GM19467 (cell line): ENCODE measurements around the gene PITPNC1.
"Not testable (repeated sequence)": the region's sequence is repeated elsewhere in the genome, so short reads cannot be mapped to it uniquely, and the experiment has no call there.

Experiments used
- ATAC-seq: cut with Tn5 transposase; IDR thresholded peaks from one replicate; pipeline ENCODE4 v1.9.1; 2021; ENCODE audit warnings: mild to moderate bottlenecking, moderate library complexity; ENCODE audit not compliant: unreplicated experiment

The PITPNC1 gene

DNA sequence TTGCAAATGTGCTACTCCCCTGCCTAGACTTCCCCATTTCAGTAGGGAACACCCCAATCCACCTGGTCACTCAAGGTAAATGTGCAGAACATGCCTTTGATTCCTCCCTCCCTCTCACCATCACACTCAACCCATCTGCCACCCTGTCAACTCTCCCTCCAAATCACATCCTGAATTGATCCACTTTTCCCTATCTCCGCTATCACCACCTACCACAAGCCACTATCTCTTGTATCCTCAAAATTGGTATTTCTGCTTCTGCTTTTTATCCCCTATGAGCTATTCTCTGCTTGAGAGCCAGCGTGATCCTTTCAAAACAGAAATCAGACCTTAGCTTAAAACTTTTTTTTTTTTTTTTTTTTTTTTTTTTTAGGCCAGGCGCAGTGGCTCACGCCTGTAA is 335.3 kb downstream of the PITPNC1 start:
- no peak for ATAC-seq

DNA sequence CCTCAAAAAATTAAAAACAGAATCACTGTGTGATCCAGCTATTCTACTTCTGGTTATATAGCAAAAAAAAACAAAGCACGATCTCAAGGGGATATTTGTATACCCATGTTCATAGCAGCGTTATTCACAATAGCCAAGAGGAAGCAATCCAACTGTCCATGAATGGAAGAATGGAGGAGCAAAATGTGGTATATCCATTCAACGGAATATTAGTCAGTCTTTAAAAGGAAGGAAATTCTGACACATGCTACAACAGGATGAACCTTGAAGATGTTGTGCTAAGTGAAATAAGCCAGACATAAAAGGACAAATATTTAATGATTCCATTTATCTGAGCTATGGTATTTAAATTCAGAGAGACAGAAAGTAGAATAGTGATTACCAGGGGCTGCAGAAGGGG is 336.1 kb downstream of the PITPNC1 start:
- no peak for ATAC-seq

DNA sequence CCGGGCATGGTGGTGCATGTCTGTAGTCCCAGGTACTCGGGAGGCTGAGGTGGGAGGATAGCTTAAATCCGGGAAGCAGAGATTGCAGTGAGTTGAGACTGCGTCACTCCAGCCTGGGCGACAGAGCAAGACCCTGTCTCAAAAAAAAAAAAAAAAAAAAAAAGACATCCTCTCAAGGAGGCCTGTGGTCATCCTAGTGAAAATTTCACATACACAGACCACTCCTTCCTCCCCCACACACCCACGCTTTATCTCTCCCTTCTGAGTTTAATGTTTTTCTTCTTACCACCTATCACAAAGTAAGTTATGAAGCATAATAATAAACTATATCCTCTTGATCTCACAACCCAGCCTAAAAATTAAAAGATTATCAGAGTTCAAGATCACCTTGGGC is 339.3 kb downstream of the PITPNC1 start:
- no peak for ATAC-seq

DNA sequence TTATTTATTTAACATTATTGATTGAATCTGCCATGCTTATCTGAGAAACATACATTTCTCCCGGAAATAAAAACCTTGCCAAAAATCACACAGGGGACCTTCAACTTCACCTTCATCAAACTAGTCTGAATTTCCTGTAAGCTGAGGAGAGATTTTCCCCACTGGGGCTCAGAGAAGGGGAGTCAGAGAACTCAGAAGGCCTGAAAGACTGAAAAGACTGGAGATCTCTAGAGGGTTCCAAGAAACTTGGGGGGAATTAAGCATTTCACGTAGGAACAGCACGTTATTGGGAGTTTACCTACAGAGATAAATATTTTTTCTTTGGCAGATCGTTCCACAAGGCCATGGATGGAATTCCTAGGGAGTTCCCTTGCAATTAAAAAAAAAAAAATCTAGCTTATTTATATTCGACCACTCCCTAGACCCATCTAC is 340.1 kb downstream of the PITPNC1 start:
- no peak for ATAC-seq

DNA sequence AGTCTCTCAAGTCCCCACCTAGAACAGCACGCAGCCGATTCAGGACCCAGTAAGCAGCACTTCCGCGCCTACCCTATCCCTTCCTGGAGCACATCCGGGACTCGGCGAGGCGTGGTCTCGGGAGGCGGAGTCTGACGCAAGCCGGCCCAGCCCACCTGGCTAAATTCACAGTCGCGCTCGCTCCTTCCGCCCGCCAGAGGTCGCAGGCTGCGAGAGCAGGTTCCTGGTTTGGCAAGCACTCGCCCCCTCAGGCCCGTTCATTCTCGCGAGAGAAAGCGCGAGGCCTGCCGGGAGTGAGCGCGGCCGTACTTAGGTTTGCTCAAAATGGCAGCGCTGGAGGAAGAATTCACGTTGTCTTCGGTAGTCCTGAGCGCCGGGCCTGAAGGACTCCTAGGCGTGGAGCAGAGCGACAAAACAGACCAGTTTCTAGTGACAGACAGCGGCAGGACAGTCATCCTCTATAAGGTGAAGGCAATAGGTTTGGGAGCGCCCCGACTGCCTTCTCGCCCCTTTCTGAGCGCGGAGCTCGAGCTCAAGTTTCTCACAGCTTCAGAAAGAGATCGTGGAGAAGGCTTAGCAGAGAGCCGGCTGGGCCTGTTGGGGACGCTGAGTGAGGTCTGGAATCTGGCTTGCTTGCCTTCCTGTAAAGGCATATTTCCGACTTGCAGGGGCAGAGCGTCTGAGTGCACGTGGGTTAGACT is 340.7 kb downstream of the PITPNC1 start, which contains the start of gene NOL11:
TSS of gene NOL11 (plus strand) at position 313 of the 701 bp plus-strand sequence. CDS start at position 325, 12 bp downstream.
- ATAC-seq: peak; percentile 95

DNA sequence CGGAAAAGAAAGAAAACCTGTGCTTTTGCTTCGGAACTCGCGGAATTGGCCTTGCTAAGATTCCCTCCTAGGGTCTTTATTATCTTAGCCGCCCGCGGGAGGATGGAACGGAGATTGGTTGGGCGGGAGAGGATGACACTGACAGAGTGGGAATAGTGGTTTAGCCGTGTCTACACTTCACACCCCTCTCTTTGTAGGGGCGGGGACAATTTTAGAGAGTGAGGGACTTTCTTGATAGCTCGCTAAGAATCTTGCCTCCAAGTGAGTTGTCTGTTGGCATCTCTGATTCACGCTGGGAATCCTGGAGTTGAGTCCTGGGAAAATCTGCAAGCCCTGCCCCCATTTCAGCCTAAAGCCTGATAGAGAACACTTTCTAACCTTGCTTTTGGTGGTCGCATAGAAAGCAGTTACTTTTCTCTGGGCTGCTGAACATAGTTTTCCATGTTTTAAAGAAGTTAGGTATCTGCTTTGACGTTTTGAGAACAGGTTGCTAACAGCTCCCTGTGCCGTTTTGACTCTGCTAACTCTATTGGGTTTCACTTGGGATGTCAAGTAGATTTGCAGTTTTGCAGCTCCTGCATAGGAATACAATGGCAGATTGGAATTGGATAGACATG is 341.4 kb downstream of the PITPNC1 start:
- no peak for ATAC-seq

DNA sequence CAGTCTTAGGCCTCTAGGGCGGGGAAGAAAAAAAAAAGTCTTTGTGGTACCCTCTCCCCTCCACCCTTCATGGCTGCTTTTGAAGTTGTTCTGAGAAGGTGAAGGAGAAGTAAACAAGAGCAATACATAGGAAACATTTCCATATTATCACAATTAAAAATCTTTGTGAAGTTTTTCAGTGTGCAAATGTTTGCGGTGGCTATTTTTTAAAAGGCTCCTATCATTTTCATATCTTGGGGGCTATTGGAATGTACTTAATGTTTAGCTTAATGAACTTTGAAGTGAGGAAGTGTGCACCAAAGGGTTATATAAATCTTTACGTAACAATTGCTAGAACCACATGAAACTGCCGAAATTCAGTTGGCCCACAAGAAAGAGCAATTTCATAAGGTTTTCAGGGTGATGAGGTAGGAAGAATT is 348.3 kb downstream of the PITPNC1 start:
- ATAC-seq: no peak

DNA sequence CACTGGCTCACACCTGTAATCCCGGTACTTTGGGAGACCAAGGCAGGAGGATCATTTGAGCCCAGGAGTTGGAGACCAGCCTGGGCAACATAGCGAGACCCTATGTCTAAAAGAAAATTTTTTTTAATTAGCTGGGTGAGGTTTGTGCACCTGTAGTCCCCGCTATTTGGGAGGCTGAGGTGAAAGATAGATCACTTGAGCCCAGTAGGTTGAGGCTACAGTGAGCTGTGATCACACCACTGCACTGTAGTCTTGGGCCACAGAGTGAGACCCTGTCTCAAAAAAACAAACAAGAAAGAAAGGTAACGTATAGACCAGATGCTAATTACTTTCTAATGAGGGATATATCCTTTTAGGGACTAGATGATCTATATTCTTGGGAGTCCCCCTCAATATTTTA is 348.7 kb downstream of the PITPNC1 start:
- no peak for ATAC-seq

DNA sequence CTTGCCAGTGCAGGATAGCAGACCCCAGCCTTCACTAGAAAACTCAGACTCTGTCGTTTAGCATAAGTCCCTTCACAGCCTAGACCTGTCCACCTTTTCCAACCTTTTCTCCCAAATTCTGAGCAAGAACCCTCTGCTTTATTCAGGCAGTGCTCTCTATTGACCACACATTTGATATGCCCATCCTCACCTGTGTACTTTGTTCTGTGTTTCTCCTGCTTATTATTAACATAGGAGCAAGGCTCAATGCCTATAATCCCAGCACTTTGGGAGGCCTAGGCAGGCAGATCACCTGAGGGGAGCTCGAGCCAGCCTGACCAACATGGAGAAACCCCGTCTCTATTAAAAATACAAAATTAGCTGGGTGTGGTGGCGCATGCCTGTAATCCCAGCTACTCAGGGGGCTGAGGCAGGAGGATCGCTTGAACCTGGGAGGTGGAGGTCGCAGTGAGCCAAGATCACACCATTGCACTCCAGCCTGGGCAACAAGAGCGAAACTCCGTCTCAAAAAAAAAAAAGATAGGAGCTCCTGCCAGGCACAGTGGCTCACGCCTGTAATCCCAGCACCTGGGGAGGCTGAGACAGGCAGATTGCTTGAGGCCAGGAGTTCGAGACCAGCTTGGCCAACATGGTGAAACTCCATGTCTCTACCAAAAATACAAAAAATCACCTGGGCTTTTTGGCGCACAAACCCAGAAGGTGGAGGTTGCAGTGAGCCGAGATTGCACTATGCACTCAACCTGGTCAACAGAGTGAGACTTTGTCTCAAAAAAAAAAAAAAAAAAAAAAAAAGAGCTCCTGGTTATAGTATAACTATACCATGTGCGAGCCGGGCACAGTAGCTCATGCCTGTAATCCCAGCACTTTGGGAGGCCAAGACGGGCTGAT is 350.3 kb downstream of the PITPNC1 start:
- ATAC-seq: not testable (repeated sequence)

DNA sequence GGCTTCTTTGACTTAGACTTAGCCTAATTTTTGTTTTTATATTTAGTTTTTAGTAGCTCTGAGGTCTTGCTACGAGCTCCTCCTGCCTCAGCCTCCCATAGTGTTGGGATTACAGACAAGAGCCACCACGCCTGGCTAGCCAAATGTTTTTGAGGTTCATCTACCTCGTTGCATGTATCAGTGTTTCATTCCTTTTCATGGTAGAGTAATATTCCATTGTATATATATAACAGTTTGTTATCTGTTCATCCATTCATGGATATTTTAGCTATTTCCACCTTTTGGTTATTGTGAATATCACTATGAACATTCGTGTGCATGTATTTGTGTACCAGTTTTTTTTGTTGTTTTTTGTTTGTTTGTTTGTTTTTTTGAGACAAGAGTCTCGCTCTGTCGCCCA is 352.8 kb downstream of the PITPNC1 start:
- ATAC-seq: no peak

DNA sequence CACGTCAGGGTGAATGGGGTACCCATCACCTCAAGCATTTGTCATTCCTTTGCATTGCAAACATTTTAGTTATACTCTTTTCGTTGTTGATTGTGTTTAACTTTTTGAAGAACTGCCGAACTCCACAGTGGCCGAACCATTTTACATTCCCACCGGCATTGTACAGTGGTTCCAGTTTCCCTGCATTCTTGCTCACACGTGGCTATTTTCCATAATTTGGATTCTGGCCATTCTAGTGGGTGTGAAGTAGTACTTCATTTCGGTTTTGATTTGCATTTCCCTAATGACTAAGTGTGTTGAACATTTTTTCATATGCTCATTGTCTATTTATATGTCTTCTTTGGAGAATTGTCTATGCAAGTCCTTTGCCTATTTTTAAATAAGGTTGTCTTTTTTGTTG is 353.6 kb downstream of the PITPNC1 start:
- no peak for ATAC-seq

DNA sequence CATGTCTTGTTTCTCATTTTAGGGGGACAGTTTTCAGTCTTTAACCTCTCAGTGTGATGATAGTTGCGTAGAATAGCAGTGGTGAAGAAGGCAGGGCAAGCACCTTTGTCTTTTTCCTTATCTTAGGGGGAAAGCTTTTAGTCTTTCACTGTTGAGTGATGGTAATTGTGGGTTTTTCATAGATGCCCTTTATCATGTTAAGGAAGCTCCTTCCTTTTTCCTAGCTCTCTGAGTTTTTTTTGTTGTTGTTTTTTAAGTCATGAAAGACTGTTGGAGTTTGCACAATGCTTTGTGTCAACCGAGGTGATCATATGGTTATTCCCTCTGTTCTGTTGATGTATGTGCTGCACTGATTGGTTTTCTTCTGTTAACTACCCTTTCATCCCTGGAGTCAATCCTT is 356.4 kb downstream of the PITPNC1 start:
- ATAC-seq: no peak

DNA sequence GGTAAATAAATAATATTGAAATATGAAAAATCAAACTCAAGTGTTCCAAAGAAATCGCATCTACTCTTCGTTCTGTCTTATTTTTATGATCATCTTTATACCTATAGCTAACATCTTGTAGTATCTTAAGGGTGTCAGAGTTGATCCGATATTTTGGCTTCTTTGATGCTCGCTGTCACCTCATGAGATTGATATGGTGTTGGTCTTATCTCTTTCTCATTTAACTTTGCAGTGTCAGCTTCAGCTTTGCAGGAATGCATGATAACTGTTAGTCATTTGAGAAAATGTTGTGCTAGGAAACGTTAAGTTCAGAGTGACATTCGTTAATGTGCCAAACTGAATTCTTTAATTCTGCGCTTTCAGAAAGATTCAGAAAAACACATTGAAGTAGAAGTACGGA is 360.1 kb downstream of the PITPNC1 start:
- no peak for ATAC-seq

DNA sequence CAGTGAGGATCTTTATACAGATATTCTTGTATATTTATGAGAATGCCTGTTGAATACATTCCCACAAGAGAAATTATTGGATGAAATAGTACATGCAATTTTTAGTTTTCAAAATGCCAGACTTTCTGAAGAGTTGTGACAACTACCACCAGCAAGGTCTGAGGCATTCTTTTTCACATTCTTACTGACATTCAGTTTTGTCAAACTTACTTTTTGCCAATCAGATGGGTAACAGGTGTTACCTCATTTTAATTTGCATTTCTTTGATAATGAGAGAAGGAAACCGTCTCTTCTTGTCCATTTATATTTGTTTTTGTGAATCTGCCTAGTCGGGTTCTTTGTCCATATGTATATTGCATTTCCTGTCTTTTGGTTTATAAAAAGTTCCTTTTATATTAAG is 364.9 kb downstream of the PITPNC1 start:
- ATAC-seq: no peak
